ENCODE measurements around the gene PDHX.

- TF ChIP-seq CTCF (IDR thresholded peaks at IDR 0.05): no peak
- TF ChIP-seq POLR2AphosphoS5 (IDR thresholded peaks at IDR 0.05; ENCODE audit: low read depth, low read length): no peak
- TF ChIP-seq, protein P1, sequence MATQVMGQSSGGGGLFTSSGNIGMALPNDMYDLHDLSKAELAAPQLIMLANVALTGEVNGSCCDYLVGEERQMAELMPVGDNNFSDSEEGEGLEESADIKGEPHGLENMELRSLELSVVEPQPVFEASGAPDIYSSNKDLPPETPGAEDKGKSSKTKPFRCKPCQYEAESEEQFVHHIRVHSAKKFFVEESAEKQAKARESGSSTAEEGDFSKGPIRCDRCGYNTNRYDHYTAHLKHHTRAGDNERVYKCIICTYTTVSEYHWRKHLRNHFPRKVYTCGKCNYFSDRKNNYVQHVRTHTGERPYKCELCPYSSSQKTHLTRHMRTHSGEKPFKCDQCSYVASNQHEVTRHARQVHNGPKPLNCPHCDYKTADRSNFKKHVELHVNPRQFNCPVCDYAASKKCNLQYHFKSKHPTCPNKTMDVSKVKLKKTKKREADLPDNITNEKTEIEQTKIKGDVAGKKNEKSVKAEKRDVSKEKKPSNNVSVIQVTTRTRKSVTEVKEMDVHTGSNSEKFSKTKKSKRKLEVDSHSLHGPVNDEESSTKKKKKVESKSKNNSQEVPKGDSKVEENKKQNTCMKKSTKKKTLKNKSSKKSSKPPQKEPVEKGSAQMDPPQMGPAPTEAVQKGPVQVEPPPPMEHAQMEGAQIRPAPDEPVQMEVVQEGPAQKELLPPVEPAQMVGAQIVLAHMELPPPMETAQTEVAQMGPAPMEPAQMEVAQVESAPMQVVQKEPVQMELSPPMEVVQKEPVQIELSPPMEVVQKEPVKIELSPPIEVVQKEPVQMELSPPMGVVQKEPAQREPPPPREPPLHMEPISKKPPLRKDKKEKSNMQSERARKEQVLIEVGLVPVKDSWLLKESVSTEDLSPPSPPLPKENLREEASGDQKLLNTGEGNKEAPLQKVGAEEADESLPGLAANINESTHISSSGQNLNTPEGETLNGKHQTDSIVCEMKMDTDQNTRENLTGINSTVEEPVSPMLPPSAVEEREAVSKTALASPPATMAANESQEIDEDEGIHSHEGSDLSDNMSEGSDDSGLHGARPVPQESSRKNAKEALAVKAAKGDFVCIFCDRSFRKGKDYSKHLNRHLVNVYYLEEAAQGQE (IDR thresholded peaks at IDR 0.05; ENCODE audit: insufficient read depth in 1 of 2, low read depth in 2 of 2, low read length in 1 of 2): no peak
- TF ChIP-seq TCF7L2 (IDR thresholded peaks at IDR 0.05; ENCODE audit: low read depth, low read length): no peak
Measured at GRCh38 chr11:34909955-34910354, 6.5 kb upstream of the PDHX start.

Data from Panc1 (cell line).